Measurements from ENCODE around the gene ALOX12. TPM values are rescaled to one million over a fixed set of nuclear protein-coding genes. Genes with fewer than 3 reads are reported as not detected.

Gene ALOX12
- polyA plus RNA-seq, 3 donors: 1.6 to 2.6 (median 2.3) TPM

DNA sequence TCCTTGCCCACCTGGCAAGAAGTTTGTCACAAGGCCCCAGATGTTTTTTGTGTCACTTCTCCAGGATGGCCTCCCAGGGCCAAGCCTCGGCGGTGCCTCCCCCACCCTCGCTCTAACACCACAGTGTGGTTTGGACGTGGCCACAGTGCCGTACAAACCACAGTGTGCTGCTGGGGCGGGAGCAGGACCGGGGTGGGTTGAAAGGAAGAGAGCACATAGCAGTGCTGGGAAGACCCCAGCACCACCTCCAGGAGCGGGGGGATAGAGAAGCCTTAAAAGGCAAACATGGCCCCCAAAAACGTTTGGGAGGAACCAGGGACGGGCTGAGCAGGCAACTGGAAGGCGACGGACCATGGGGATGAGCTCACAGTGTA is 22.0 kb downstream of the ALOX12 start:
- DNase-seq (ENCODE audit: extremely low read depth in 1 of 11, low read depth in 9 of 11, low spot score in 4 of 11): no peak

DNA sequence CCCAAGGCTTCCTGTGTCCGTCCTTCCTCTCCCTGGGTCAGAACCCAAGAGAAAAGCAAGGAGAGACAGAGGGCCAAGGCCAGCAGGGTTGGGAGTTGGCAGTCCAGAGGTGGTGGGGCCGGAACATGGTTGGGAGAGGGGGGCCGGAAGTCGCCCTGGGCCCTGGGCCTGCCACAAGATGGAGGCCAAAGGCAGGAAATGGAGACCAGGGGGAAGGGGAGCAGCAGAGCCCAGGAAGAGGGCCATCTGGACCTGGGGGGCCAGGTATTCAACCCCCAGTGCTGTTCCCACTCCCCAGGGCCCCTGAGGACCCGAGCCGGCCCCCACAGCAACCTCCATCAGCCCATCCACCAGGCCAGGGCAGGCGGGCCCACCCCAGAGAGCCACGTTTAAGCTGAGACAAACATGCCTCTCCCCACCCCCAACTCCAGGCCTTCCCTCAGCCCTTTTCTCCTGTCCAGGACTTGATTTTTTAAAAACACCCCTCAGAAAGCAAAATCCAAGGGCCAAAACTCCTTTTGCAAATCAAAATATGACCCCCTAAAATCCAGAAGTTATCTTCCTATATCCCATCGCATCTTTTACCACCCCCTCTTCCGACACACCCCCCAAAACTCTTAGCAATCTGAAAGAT is 22.6 kb downstream of the ALOX12 start:
- DNase-seq (ENCODE audit: extremely low read depth in 1 of 11, low read depth in 9 of 11, low spot score in 4 of 11): no peak

DNA sequence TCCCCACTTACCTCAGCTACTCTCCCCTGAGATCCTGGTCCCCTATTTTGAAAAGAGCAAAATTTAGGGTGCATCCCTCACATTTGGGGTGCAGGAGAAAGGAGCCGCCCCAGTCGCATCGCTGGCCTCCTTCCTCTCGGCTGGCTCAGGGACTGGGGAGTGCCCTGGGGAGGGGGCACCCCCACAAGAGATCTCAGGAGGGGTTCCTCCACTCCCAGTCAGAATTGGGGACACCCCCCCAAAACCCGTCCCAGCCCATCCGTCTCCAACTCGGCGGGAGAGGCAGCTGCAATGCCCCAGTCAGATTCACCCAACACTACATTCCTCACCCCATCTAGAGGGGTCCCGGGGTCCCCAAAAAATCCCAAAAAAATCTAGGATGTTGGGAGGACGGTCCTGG is 23.5 kb downstream of the ALOX12 start:
- DNase-seq (ENCODE audit: extremely low read depth in 1 of 11, low read depth in 9 of 11, low spot score in 4 of 11): no peak

- peak in 1 of 11 donors; percentile 73 for DNase-seq (ENCODE audit: extremely low read depth in 1 of 11, low read depth in 9 of 11, low spot score in 4 of 11)
Observed at GRCh38 chr17:7019839-7020519, 24.1 kb downstream of the ALOX12 start.

DNA sequence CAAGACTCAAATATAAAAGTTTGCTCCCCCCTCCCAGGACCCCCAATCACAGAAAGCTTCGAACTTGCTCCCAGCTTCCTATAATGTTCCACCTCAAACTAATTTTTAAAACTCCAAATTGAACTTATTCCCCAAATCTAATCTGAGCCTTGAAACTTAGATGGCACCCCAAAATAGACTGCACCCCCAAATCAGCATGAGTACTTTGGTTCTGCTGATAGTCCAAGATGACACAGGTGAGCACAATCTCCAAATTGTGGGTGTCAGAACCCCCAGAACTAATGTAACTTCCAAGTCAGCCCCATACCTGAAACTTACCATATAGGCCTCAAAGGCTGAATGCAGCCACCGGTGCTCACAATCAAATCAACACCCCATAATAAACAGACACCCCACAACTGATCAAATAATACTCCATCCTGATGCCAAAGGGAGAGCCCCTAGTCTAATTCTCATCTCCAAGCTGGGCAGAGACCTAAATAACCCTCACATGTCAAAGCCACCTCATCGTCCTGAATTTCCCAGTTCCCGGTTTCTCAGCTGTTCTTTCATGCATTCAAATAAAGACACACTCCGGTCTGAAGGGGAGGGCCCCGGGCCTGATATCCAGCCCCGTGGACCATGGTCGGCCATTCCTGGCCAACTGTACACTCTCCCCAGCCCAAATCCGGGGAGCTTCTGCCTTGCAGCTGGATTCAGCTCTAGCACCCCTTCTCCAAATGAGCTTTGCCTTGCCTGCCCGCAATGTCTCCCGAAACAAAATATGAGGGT is 25.2 kb downstream of the ALOX12 start:
- DNase-seq (ENCODE audit: extremely low read depth in 1 of 11, low read depth in 9 of 11, low spot score in 4 of 11): no peak

DNA sequence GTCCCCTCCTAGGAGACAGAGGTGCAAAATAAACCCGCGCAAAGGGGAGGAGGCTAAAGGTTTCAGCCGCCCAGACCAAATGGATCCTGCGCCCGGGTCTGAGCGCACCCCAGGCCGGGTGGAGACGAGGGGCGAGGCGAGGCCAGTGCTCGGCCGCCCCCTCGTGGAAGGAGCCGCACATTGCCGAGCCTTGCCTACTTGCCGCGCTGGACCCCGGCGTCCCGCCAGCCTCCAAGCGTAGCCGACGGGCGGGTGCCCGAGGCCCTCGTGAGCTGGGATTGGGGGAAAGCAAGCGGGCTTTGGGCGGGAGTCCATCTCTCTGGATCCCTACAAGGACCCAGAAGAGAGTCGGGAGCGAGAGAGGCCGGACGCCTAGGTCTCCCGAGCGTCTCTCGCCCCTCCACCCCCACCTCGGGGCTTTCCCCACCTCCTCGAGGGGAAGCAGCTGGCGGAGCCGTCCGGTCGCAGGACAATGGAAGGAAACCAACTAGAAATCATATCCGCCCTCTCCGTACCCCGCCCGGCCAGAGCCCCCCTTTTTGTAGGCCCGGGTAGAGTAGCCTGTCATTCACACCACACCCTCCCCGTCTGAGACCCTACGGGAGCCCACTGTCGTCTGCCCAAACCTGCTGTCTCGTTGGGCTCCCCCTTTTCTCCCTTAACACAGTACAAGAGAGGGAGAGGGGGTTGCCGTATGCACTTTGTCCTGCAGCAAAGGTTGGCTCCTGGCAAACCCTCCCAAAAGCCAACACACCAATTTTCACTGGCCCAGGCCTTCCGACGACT is 26.3 kb downstream of the ALOX12 start:
- DNase-seq (ENCODE audit: extremely low read depth in 1 of 11, low read depth in 9 of 11, low spot score in 4 of 11): no peak

DNA sequence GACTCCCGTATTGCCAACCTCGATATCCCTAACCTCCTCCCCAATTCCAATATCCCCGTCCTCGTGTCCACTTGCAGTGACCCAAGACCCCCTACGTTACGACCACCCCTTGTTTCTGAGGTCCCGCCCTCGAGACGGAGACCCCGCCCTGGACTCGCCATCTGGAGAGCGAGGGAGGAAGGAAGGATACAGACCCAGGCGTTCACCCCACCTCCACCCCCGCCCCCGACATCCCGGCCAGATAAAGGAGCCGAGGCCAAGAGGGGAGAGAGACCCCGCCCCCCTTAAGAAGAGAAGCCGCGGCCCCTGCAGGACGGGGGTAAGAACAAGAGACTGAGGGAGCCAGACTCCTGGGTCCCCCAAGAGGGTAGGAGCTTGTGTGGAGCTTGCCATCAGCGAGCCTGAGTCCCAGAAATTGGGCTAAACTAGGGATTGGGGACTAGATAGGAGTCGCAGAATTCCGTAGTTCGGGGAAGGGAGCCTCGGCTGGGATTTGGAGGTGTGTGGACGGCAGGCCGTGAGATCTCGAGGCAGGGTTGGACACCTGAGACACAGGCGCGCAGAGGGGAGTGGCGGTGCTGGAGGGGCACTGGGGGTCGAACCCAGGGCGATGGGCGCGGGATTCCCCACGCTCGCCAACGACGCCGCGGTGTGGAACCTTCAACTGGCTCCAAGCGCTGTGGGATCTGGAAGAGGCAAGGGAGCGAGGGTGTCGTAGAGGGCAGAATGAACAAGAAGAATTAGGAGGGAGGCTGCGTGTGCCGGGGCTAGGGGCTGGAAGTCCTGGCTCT is 27.1 kb downstream of the ALOX12 start, which contains the start of gene BCL6B:
TSS of gene BCL6B (plus strand) at position 270 of the 791 bp plus-strand sequence. CDS start 622 bp downstream, outside the sequence.
- DNase-seq (ENCODE audit: extremely low read depth in 1 of 11, low read depth in 9 of 11, low spot score in 4 of 11): no peak

- no peak for DNase-seq (ENCODE audit: extremely low read depth in 1 of 11, low read depth in 9 of 11, low spot score in 4 of 11)
Observed at GRCh38 chr17:7023576-7024401, 27.9 kb downstream of the ALOX12 start.

GRCh38 chr17:7024402-7024785 is 28.5 kb downstream of the ALOX12 start:
- no peak for DNase-seq (ENCODE audit: extremely low read depth in 1 of 11, low read depth in 9 of 11, low spot score in 4 of 11)

- DNase-seq (ENCODE audit: extremely low read depth in 1 of 11, low read depth in 9 of 11, low spot score in 4 of 11): no peak
Observed at GRCh38 chr17:7025245-7025644, 29.4 kb downstream of the ALOX12 start.

- no peak for DNase-seq (ENCODE audit: extremely low read depth in 1 of 11, low read depth in 9 of 11, low spot score in 4 of 11)
Observed at GRCh38 chr17:7026471-7027115, 30.7 kb downstream of the ALOX12 start.

- no peak for DNase-seq (ENCODE audit: extremely low read depth in 1 of 11, low read depth in 9 of 11, low spot score in 4 of 11)
Observed at GRCh38 chr17:7027335-7027734, 31.5 kb downstream of the ALOX12 start.

GRCh38 chr17:7029096-7029495 is 33.2 kb downstream of the ALOX12 start:
- no peak for DNase-seq (ENCODE audit: extremely low read depth in 1 of 11, low read depth in 9 of 11, low spot score in 4 of 11)

GRCh38 chr17:7029659-7030058 is 33.8 kb downstream of the ALOX12 start:
- DNase-seq (ENCODE audit: extremely low read depth in 1 of 11, low read depth in 9 of 11, low spot score in 4 of 11): no peak

GRCh38 chr17:7034955-7035590 is 39.2 kb downstream of the ALOX12 start:
- no peak for DNase-seq (ENCODE audit: extremely low read depth in 1 of 11, low read depth in 9 of 11, low spot score in 4 of 11)

- DNase-seq (ENCODE audit: extremely low read depth in 1 of 11, low read depth in 9 of 11, low spot score in 4 of 11): peak; percentile 81 to 96 (median 91)
Observed at GRCh38 chr17:7035591-7036368, 39.9 kb downstream of the ALOX12 start, which contains the start of gene SLC16A13. Gene SLC16A13 (plus strand): TSS chr17:7036015. CDS start chr17:7036383, 368 bp downstream.

Data from renal cortex interstitium (tissue), 11 donors.